Vagina (tissue), 2 donors: ENCODE measurements around the gene CAPN12. TPM values are rescaled to one million over a fixed set of nuclear protein-coding genes. Genes with fewer than 3 reads are reported as not detected.

Source experiments
- DNase-seq, 2 donors: peaks; one replicate each; pipeline ENCODE4 v3.0.0-alpha.2; 2017; ENCODE audit errors: extremely low spot score in 2 of 2
- H3K27ac ChIP-seq: fragments of 200-600 bp; sonication (generic); one replicate; pipeline ENCODE4 v1.5.1; 2019
- H3K27me3 ChIP-seq: fragments of 200-600 bp; sonication (generic); one replicate; pipeline ENCODE4 v1.5.1; 2019
- H3K36me3 ChIP-seq, 2 donors: fragments of 200-600 bp; sonication (generic); one replicate each; pipeline ENCODE4 v1.5.1; 2017 to 2019
- H3K4me1 ChIP-seq: fragments of 200-600 bp; sonication (generic); one replicate; pipeline ENCODE4 v1.5.1; 2019
- H3K4me3 ChIP-seq, 2 donors: fragments of 200-600 bp; sonication (generic); 1 replicate in 1 of 2; 2 replicates in 1 of 2; pipeline ENCODE4 v1.5.1; 2016 to 2019
- H3K9me3 ChIP-seq: fragments of 200-600 bp; sonication (generic); one replicate; pipeline ENCODE4 v1.5.1; 2019
- POLR2A ChIP-seq, 2 donors: fragments of 450-650 bp; IDR thresholded peaks; one replicate each; pipeline ENCODE4 v1.6.1; 2017; ENCODE audit warnings: antibody characterized with exemption in 2 of 2, mild to moderate bottlenecking in 2 of 2, moderate library complexity in 2 of 2
- POLR2AphosphoS5 ChIP-seq, 2 donors: sonication (generic); formaldehyde crosslinking; IDR thresholded peaks; one replicate each; pipeline ENCODE4 v1.9.0; 2017; ENCODE audit warnings: antibody characterized with exemption in 2 of 2, mild to moderate bottlenecking in 2 of 2, low read depth in 1 of 2; ENCODE audit not compliant: insufficient read depth in 1 of 2
- intact Hi-C: fragments of 100-400 bp; cut with DNase I; formaldehyde crosslinking; loops from one replicate; pipeline ENCODE4 v1.15.1; 2023
- total RNA-seq: library from RNA; depleted of rRNA; stranded (reverse); fragments of >200 nt; gene quantifications from one replicate; pipeline ENCODE4 v1.2.3, GENCODE V29; 2016
- TF ChIP-seq, protein P1 (sequence below), 3 experiments: fragments of 450-650 bp in 2 of 3; fragments of 200-600 bp in 1 of 3; sonication (generic) in 1 of 3; IDR thresholded peaks; one replicate each; pipeline ENCODE4 v1.5.1; 2017 to 2019; ENCODE audit warnings: antibody characterized with exemption in 3 of 3, mild to moderate bottlenecking in 2 of 3, moderate library complexity in 2 of 3

Gene CAPN12
- total RNA-seq, 1 donor from 2014 or later = 9.6 TPM

DNA sequence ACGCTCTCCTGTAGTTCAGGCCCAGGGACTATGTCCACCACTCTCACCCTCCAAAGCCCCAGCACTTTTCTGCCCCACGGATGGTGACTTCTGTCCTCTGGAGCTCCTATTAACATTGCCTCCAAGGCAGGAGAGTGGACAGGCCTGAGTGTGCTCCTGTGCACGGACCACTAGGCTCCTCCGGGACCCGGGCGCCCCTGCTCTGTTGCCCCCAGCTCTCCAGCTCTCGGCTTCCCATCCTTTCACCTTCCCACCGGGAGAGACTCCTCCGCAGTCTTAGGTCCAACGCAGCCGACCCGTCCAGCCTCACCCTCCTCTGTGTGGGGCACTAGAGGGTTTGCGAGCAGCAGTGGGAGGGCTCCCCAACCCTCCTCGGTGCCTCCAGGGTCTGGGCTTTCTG lies 30.4 kb downstream of the CAPN12 start:
- H3K4me1 ChIP-seq = peaks cover 48% of the 10 kb centered on the region
- no peaks in the 10 kb centered on the region for H3K9me3 ChIP-seq
- no peaks in the 10 kb centered on the region for H3K27me3 ChIP-seq
- TF ChIP-seq POLR2AphosphoS5 (IDR thresholded peaks at IDR 0.05; ENCODE audit: insufficient read depth in 1 of 2, low read depth in 1 of 2) = no peak
- TF ChIP-seq, protein P1, sequence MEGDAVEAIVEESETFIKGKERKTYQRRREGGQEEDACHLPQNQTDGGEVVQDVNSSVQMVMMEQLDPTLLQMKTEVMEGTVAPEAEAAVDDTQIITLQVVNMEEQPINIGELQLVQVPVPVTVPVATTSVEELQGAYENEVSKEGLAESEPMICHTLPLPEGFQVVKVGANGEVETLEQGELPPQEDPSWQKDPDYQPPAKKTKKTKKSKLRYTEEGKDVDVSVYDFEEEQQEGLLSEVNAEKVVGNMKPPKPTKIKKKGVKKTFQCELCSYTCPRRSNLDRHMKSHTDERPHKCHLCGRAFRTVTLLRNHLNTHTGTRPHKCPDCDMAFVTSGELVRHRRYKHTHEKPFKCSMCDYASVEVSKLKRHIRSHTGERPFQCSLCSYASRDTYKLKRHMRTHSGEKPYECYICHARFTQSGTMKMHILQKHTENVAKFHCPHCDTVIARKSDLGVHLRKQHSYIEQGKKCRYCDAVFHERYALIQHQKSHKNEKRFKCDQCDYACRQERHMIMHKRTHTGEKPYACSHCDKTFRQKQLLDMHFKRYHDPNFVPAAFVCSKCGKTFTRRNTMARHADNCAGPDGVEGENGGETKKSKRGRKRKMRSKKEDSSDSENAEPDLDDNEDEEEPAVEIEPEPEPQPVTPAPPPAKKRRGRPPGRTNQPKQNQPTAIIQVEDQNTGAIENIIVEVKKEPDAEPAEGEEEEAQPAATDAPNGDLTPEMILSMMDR (IDR thresholded peaks at IDR 0.05) = no peak
- no peak for TF ChIP-seq POLR2A (IDR thresholded peaks at IDR 0.05)
- peaks cover 0 to 79% of the 10 kb centered on the region in 2 donors for H3K36me3 ChIP-seq
- intact Hi-C loops = no loop called here
- no peak overlapping the region for H3K4me3 ChIP-seq
- no peak for DNase-seq
- peak overlapping the region; percentile 61 for H3K27ac ChIP-seq

DNA sequence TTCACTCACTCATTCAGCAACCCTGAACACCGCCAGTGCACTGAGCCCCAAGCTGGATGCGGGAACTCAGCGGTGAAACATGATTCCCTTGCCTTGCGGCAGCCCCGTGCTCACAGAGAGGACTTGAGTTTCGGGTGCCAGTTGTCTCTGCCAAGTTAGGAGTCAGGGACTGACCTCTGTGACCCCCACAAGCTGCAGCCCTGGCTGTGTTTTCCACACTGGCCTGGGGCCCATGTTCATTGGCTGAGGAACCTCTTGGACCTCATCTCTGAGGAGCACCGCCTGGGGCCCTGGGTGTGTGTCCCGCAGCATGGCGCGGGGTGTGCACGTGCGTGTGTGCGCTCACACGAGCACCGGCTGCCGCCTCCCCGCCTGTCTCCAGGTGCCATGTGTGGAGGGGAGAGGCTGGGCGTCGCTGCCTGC lies 31.0 kb downstream of the CAPN12 start:
- Histone ChIP-seq H3K9me3 (no peaks in the 10 kb centered on the region), H3K4me3 (no peak overlapping the region), H3K27me3 (no peaks in the 10 kb centered on the region), H3K36me3 (peaks cover 0 to 78% of the 10 kb centered on the region in 2 donors), H3K27ac (peak overlapping the region; percentile 65), H3K4me1 (peaks cover 52% of the 10 kb centered on the region)
- intact Hi-C loops = no loop called here
- peak in 1 of 2 donors; percentile 74 for TF ChIP-seq POLR2AphosphoS5 (IDR thresholded peaks at IDR 0.05; ENCODE audit: insufficient read depth in 1 of 2, low read depth in 1 of 2)
- TF ChIP-seq, protein P1 (IDR thresholded peaks at IDR 0.05) = no peak
- no peak for TF ChIP-seq POLR2A (IDR thresholded peaks at IDR 0.05)
- no peak for DNase-seq

DNA sequence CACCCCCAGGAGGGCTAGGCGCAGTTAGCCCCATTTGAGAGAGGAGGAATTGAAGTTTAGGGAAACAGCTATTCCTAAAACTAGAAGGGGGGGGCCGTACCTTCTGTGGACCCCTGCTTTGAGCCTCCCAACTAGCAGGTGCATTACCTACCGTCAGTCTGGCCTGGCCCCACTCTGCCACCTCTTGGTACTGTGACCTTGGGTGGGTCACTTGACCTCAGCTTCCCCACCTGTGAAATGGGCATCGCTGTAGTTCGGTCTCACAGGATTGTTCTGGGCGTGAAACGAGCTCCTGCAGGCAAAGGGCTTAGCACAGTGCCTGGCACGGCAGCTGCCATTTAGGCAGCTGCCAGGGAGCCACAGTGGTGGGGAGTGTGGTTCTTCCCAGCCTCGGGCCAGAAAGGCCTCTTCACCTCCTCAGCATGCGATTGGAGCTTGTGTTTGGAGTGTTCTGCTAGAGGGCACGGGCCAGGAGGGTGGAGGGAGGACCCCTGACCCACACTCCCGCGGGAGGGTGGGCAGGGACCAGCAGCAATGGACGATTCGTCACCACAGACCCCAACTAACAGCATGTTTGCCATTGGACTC lies 32.0 kb downstream of the CAPN12 start:
- H3K4me3 ChIP-seq = no peak overlapping the region
- DNase-seq = no peak
- H3K27me3 ChIP-seq = no peaks in the 10 kb centered on the region
- H3K27ac ChIP-seq = peak overlapping the region; percentile 65
- intact Hi-C loops = no loop called here
- no peak for TF ChIP-seq POLR2A (IDR thresholded peaks at IDR 0.05)
- TF ChIP-seq, protein P1 (IDR thresholded peaks at IDR 0.05) = no peak
- no peak for TF ChIP-seq POLR2AphosphoS5 (IDR thresholded peaks at IDR 0.05; ENCODE audit: insufficient read depth in 1 of 2, low read depth in 1 of 2)
- peaks cover 61% of the 10 kb centered on the region for H3K4me1 ChIP-seq
- no peaks in the 10 kb centered on the region for H3K9me3 ChIP-seq
- H3K36me3 ChIP-seq = peaks cover 0 to 76% of the 10 kb centered on the region in 2 donors

DNA sequence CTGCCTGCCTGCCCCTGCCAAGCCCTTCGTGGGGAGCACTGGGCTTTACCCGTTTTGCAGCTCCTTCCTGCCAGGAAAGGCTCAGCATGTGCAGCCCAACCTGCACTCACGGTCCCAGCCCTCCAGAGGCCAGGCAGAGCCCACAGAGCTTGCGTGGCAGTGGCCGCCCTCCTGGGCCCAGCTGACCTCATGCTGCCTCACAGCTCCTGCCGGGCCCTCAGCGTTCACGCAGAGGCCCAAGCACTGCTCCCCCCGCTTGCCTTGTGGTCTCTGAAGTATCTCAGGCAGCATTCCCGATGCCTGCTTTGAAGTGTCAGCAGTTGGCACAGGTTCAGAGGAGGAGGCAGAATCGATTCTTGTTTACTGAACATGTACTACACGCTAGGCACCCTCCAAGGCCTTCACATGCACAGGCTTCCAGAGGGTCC lies 32.5 kb downstream of the CAPN12 start:
- peak; percentile 9 to 55 for TF ChIP-seq POLR2AphosphoS5 (IDR thresholded peaks at IDR 0.05; ENCODE audit: insufficient read depth in 1 of 2, low read depth in 1 of 2)
- TF ChIP-seq, protein P1 (IDR thresholded peaks at IDR 0.05) = no peak
- no peak for TF ChIP-seq POLR2A (IDR thresholded peaks at IDR 0.05)
- Histone ChIP-seq H3K27me3 (no peaks in the 10 kb centered on the region), H3K9me3 (no peaks in the 10 kb centered on the region), H3K27ac (peak overlapping the region; percentile 65), H3K4me1 (peaks cover 65% of the 10 kb centered on the region), H3K4me3 (no peak overlapping the region), H3K36me3 (peaks cover 0 to 76% of the 10 kb centered on the region in 2 donors)
- intact Hi-C loops = no loop called here
- no peak for DNase-seq
